ENCODE results near the gene THSD4. TPM values are rescaled to one million over a fixed set of nuclear protein-coding genes. Genes with fewer than 3 reads are reported as not detected.

Gene THSD4
- total and polyA plus RNA-seq, 7 donors = 0.21 to 3.1 (median 1.8) TPM

DNA sequence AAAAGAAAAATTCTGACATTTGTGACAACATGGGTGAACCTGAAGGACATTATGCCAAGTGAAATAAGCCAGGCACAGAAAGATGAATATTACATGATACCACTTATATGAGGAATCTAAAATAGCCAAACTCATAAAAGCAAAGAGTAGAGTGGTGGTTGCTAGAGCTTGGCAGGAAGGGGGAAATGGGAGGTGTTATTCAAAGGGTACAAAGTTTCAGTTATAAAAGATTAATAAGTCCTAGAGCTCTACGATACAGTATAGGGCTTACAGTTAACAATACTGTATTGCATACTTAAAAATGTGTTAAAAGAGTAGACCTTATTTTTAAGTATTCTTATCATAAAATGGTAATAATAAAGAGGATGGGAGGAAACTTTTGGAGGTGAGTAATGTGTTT is 583.5 kb downstream of the THSD4 start:
- no peak overlapping the region for H3K27ac ChIP-seq
- H3K9me3 ChIP-seq = no peaks in the 10 kb centered on the region
- no peaks in the 10 kb centered on the region for H3K36me3 ChIP-seq (ENCODE audit: insufficient read depth in 1 of 2, low read depth in 1 of 2)
- no peaks in the 10 kb centered on the region for H3K4me1 ChIP-seq
- ATAC-seq (no peak), DNase-seq (no peak)
- WGBS, 3 donors = 94 to 100% (median 100%) methylated on average over 1 of the region's 1 CpG
- no peak overlapping the region for H3K4me3 ChIP-seq
- peaks cover 0 to 2% (median 0%) of the 10 kb centered on the region in 3 donors for H3K27me3 ChIP-seq (ENCODE audit: insufficient read depth in 3 of 3, low read length in 2 of 3)
- intact Hi-C loops (cut with DNase I) = no loop called here
- TF ChIP-seq, protein P1, sequence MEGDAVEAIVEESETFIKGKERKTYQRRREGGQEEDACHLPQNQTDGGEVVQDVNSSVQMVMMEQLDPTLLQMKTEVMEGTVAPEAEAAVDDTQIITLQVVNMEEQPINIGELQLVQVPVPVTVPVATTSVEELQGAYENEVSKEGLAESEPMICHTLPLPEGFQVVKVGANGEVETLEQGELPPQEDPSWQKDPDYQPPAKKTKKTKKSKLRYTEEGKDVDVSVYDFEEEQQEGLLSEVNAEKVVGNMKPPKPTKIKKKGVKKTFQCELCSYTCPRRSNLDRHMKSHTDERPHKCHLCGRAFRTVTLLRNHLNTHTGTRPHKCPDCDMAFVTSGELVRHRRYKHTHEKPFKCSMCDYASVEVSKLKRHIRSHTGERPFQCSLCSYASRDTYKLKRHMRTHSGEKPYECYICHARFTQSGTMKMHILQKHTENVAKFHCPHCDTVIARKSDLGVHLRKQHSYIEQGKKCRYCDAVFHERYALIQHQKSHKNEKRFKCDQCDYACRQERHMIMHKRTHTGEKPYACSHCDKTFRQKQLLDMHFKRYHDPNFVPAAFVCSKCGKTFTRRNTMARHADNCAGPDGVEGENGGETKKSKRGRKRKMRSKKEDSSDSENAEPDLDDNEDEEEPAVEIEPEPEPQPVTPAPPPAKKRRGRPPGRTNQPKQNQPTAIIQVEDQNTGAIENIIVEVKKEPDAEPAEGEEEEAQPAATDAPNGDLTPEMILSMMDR (IDR thresholded peaks at IDR 0.05) = no peak

DNA sequence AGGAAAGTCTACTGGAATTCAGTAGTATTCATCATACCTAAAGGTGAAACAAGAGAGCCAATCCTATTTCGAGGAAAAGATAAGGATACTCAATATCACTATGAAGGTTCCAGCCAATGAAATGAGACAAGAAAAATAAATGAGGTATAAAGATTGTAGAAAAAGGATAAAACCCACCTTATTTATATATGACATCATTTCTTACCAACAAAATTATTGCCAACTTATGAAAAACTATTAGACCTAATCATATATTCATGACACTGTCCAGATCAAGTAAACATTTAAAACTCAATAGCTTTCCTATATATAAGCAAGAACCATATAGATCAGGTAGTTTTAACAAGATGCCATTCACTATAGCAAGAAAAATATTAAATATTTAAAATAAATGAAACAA is 584.7 kb downstream of the THSD4 start:
- TF ChIP-seq, protein P1 (IDR thresholded peaks at IDR 0.05) = no peak

GRCh38 chr15:71701808-71702207 is 586.5 kb downstream of the THSD4 start:
- no peaks in the 10 kb centered on the region for H3K4me1 ChIP-seq
- no peak for ATAC-seq
- no peak for DNase-seq
- intact Hi-C loops (cut with DNase I) = no loop called here
- no peaks in the 10 kb centered on the region for H3K36me3 ChIP-seq (ENCODE audit: insufficient read depth in 1 of 2, low read depth in 1 of 2)
- 80 to 89% (median 86%) methylated on average over 3 of the region's 3 CpGs for WGBS, 3 donors
- H3K27ac ChIP-seq = no peak overlapping the region
- H3K27me3 ChIP-seq (ENCODE audit: insufficient read depth in 3 of 3, low read length in 2 of 3) = no peaks in the 10 kb centered on the region
- no peaks in the 10 kb centered on the region for H3K9me3 ChIP-seq
- TF ChIP-seq, protein P1 (IDR thresholded peaks at IDR 0.05) = no peak
- H3K4me3 ChIP-seq = no peak overlapping the region

More for the DNA sequence above, 584.7 kb downstream of the THSD4 start:
- H3K27ac ChIP-seq = no peak overlapping the region
- ATAC-seq (no peak), DNase-seq (no peak)
- no peak overlapping the region for H3K4me3 ChIP-seq
- WGBS, 3 donors = 95 to 100% (median 97%) methylated on average over 1 of the region's 1 CpG
- H3K9me3 ChIP-seq = no peaks in the 10 kb centered on the region
- H3K4me1 ChIP-seq = no peaks in the 10 kb centered on the region
- no peaks in the 10 kb centered on the region for H3K36me3 ChIP-seq (ENCODE audit: insufficient read depth in 1 of 2, low read depth in 1 of 2)
- intact Hi-C loops (cut with DNase I) = no loop called here
- H3K27me3 ChIP-seq (ENCODE audit: insufficient read depth in 3 of 3, low read length in 2 of 3) = peaks cover 0 to 2% (median 0%) of the 10 kb centered on the region in 3 donors

- no peak overlapping the region for H3K4me3 ChIP-seq
- WGBS, 3 donors = 96 to 100% (median 98%) methylated on average over 2 of the region's 2 CpGs
- no peaks in the 10 kb centered on the region for H3K27me3 ChIP-seq (ENCODE audit: insufficient read depth in 3 of 3, low read length in 2 of 3)
- H3K4me1 ChIP-seq = no peaks in the 10 kb centered on the region
- no peaks in the 10 kb centered on the region for H3K9me3 ChIP-seq
- TF ChIP-seq, protein P1 (IDR thresholded peaks at IDR 0.05) = no peak
- intact Hi-C loops (cut with DNase I) = no loop called here
- no peak for DNase-seq
- H3K27ac ChIP-seq = no peak overlapping the region
- no peaks in the 10 kb centered on the region for H3K36me3 ChIP-seq (ENCODE audit: insufficient read depth in 1 of 2, low read depth in 1 of 2)
- ATAC-seq = no peak
These were observed 587.2 kb downstream of the THSD4 start for GRCh38 chr15:71702496-71702895.

GRCh38 chr15:71705151-71705550 is 589.9 kb downstream of the THSD4 start:
- Histone ChIP-seq H3K4me1 (no peaks in the 10 kb centered on the region), H3K4me3 (no peak overlapping the region), H3K9me3 (no peaks in the 10 kb centered on the region), H3K36me3 (ENCODE audit: insufficient read depth in 1 of 2, low read depth in 1 of 2) (no peaks in the 10 kb centered on the region), H3K27ac (no peak overlapping the region), H3K27me3 (ENCODE audit: insufficient read depth in 3 of 3, low read length in 2 of 3) (no peaks in the 10 kb centered on the region)
- intact Hi-C loops (cut with DNase I) = no loop called here
- TF ChIP-seq, protein P1 (IDR thresholded peaks at IDR 0.05) = no peak
- ATAC-seq = no peak
- 74 to 84% (median 77%) methylated on average over 6 of the region's 6 CpGs for WGBS, 3 donors
- DNase-seq = no peak
